Astrocyte (in vitro differentiated cells and primary cell): Measurements from ENCODE around the gene ASB10. TPM values are rescaled to one million over a fixed set of nuclear protein-coding genes. Genes with fewer than 3 reads are reported as not detected.
A peak's percentile ranks its signal among the peaks of the same experiment; 100 is the strongest.

ENCODE experiments used
- DNase-seq: peaks from one replicate; pipeline ENCODE4 v3.0.0-alpha.2; 2010; ENCODE audit warnings: low read depth
- FAIRE-seq: peaks from 2 replicates; lab custom pipeline; 2011; peaks lifted over from hg19 to GRCh38; lab: Jason Lieb, UNC
- H2AFZ ChIP-seq: 2 replicates; pipeline ENCODE4 v1.6.0; 2012; ENCODE audit warnings: low read depth, low read length, inconsistent platforms
- H3K27ac ChIP-seq: 2 replicates; pipeline ENCODE4 v1.5.1; 2011; ENCODE audit warnings: low read depth, low read length, inconsistent platforms
- H3K27me3 ChIP-seq: 2 replicates; pipeline ENCODE4 v1.6.0; 2011; ENCODE audit warnings: low read length, inconsistent platforms; ENCODE audit not compliant: insufficient read depth
- H3K36me3 ChIP-seq: 2 replicates; pipeline ENCODE4 v1.5.1; 2011; ENCODE audit warnings: low read length, inconsistent platforms; ENCODE audit not compliant: insufficient read depth
- H3K4me1 ChIP-seq: 2 replicates; pipeline ENCODE4 v1.5.1; 2011; ENCODE audit warnings: low read length, inconsistent platforms; ENCODE audit not compliant: insufficient read depth
- H3K4me2 ChIP-seq: 2 replicates; pipeline ENCODE4 v1.6.0; 2012; ENCODE audit warnings: low read length, inconsistent platforms
- H3K4me3 ChIP-seq: 2 replicates; pipeline ENCODE4 v1.5.1; 2011; ENCODE audit warnings: low read depth, mild to moderate bottlenecking, low read length, inconsistent platforms; ENCODE audit not compliant: insufficient read depth
- H3K79me2 ChIP-seq: 2 replicates; pipeline ENCODE4 v1.6.0; 2012; ENCODE audit warnings: mild to moderate bottlenecking, low read length, inconsistent platforms; ENCODE audit not compliant: insufficient read depth
- H3K9ac ChIP-seq: 2 replicates; pipeline ENCODE4 v1.6.0; 2012; ENCODE audit warnings: mild to moderate bottlenecking, low read length, inconsistent platforms
- H3K9me3 ChIP-seq: 2 replicates; pipeline ENCODE4 v1.5.1; 2012; ENCODE audit warnings: low read depth, mild to moderate bottlenecking, low read length, inconsistent platforms; ENCODE audit not compliant: insufficient read depth
- H4K20me1 ChIP-seq: 2 replicates; pipeline ENCODE4 v1.6.0; 2012; ENCODE audit warnings: low read length, inconsistent platforms; ENCODE audit not compliant: insufficient read depth
- H3K27ac Mint-ChIP-seq: one replicate; pipeline ENCODE4 v1.8.0; 2021; ENCODE audit warnings: mild to moderate bottlenecking, mixed read lengths; ENCODE audit not compliant: unreplicated experiment
- H3K27me3 Mint-ChIP-seq: one replicate; pipeline ENCODE4 v1.8.0; 2021; ENCODE audit warnings: low read depth, mixed read lengths; ENCODE audit not compliant: unreplicated experiment
- H3K36me3 Mint-ChIP-seq: one replicate; pipeline ENCODE4 v1.8.0; 2021; ENCODE audit warnings: low read depth, mixed read lengths; ENCODE audit not compliant: unreplicated experiment
- H3K4me1 Mint-ChIP-seq: one replicate; pipeline ENCODE4 v1.8.0; 2021; ENCODE audit warnings: low read depth, mixed read lengths; ENCODE audit not compliant: unreplicated experiment
- H3K4me3 Mint-ChIP-seq: one replicate; pipeline ENCODE4 v1.8.0; 2021; ENCODE audit warnings: mild to moderate bottlenecking, moderate library complexity, mixed read lengths; ENCODE audit not compliant: unreplicated experiment
- H3K9me3 Mint-ChIP-seq: one replicate; pipeline ENCODE4 v1.8.0; 2021; ENCODE audit warnings: mild to moderate bottlenecking, mixed read lengths; ENCODE audit not compliant: unreplicated experiment
- EZH2 ChIP-seq: IDR thresholded peaks from 2 replicates; pipeline ENCODE4 v1.6.1; 2012; ENCODE audit warnings: mild to moderate bottlenecking, low read length, inconsistent platforms; ENCODE audit not compliant: insufficient read depth
- total RNA-seq: library from RNA; stranded (reverse); gene quantifications from 2 replicates; pipeline ENCODE4 v1.2.1, GENCODE V29; 2021
- TF ChIP-seq, protein P1 (sequence below): IDR thresholded peaks from 2 replicates; pipeline ENCODE4 v1.5.1; 2011; ENCODE audit warnings: low read depth, mild to moderate bottlenecking, inconsistent platforms, low read length, moderate library complexity; ENCODE audit not compliant: insufficient read depth

The ASB10 gene
- total RNA-seq, 1 donor from 2014 or later = not detected

DNA sequence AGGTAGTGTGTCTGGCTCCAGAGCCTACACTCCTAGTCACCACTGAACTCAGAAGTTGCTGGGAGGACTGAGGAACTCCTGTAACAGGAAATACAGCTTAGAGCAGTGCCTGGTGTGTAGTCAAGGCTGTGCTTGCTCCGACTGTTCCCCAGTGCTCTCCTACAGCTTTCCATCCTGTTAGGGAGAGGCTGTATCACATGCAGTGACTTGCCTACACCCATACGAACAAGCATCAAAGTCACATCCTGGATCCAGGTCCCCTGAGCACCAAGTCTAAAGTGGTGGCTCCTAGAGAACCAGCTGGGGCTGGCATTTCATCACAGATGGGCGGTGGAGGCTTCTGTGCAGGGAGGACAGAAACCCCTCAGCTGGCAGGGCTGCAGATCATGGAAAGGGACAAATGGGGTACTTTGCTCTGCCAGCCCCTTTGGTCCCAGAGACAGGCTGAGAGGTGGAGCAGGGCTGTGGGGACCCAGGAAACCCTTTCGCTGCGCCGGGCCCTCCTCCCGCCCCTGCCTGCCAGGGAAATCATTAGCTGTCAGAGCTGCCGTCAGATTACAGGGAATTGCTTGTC lies 7.7 kb downstream of the ASB10 start:
- Histone ChIP-seq H3K4me2 (no peak overlapping the region), H3K27ac (no peak overlapping the region), H3K4me3 (no peak overlapping the region), H3K36me3 (no peaks in the 10 kb centered on the region), H3K79me2 (no peaks in the 10 kb centered on the region), H2AFZ (no peak overlapping the region), H3K27me3 (peaks cover 20% of the 10 kb centered on the region), H3K9ac (no peak overlapping the region), H4K20me1 (no peaks in the 10 kb centered on the region), H3K9me3 (no peaks in the 10 kb centered on the region), H3K4me1 (no peaks in the 10 kb centered on the region)
- TF ChIP-seq EZH2 = no peak
- TF ChIP-seq, protein P1, sequence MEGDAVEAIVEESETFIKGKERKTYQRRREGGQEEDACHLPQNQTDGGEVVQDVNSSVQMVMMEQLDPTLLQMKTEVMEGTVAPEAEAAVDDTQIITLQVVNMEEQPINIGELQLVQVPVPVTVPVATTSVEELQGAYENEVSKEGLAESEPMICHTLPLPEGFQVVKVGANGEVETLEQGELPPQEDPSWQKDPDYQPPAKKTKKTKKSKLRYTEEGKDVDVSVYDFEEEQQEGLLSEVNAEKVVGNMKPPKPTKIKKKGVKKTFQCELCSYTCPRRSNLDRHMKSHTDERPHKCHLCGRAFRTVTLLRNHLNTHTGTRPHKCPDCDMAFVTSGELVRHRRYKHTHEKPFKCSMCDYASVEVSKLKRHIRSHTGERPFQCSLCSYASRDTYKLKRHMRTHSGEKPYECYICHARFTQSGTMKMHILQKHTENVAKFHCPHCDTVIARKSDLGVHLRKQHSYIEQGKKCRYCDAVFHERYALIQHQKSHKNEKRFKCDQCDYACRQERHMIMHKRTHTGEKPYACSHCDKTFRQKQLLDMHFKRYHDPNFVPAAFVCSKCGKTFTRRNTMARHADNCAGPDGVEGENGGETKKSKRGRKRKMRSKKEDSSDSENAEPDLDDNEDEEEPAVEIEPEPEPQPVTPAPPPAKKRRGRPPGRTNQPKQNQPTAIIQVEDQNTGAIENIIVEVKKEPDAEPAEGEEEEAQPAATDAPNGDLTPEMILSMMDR = no peak
- no peak overlapping the region for H3K27ac Mint-ChIP-seq
- FAIRE-seq = no peak
- no peaks in the 10 kb centered on the region for H3K4me1 Mint-ChIP-seq
- peaks cover 5% of the 10 kb centered on the region for H3K9me3 Mint-ChIP-seq
- H3K27me3 Mint-ChIP-seq = peaks cover 73% of the 10 kb centered on the region
- DNase-seq = no peak
- H3K4me3 Mint-ChIP-seq = no peak overlapping the region
- no peaks in the 10 kb centered on the region for H3K36me3 Mint-ChIP-seq

DNA sequence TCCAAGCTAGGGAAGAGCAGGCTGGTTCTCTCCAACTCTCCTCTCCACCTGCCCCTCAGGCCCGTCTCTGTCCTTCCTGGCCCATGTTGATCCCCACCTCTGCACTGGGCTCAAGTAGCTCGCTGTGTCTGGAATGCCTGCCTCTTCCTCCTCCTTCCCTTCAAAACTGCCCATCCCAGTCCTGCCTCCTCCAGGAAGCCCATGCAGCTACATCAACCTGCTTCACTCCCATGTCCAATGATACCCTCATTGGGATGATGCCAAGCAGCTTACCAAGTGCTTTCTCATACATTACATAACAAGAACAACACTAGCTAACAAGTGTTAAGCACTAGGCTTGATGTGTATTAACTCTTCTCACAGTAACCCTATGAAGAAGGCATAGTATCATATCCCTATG lies 8.2 kb downstream of the ASB10 start:
- FAIRE-seq = no peak
- Histone ChIP-seq H3K4me3 (no peak overlapping the region), H3K4me1 (no peaks in the 10 kb centered on the region), H3K9me3 (no peaks in the 10 kb centered on the region), H4K20me1 (no peaks in the 10 kb centered on the region), H3K27me3 (peaks cover 20% of the 10 kb centered on the region), H3K4me2 (no peak overlapping the region), H3K79me2 (no peaks in the 10 kb centered on the region), H2AFZ (no peak overlapping the region), H3K9ac (no peak overlapping the region), H3K36me3 (no peaks in the 10 kb centered on the region), H3K27ac (no peak overlapping the region)
- Mint-ChIP-seq H3K27ac (peak overlapping the region; percentile 3), H3K36me3 (no peaks in the 10 kb centered on the region), H3K4me3 (no peak overlapping the region), H3K27me3 (peaks cover 74% of the 10 kb centered on the region), H3K9me3 (peaks cover 5% of the 10 kb centered on the region), H3K4me1 (no peaks in the 10 kb centered on the region)
- TF ChIP-seq, protein P1 = no peak
- no peak for TF ChIP-seq EZH2
- no peak for DNase-seq

DNA sequence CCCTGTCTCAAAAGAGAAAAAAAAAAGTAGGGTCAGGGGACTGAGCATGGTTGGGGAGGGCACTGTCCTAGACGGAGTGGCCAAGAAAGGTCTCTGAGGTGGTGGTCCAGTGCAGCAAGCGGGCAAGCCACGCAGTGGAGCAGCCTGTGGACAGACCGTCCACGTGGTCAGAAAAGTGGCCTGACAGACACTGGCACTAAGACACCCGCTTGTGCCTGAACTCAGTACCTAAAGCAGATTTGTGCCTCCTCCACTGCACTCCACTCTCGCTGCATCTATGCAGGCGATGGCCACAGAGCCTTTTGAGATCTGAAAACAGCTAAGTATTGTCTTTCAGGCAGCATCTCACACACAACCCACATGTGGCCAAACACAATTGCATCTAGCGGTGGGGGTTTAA lies 8.8 kb downstream of the ASB10 start:
- Mint-ChIP-seq H3K4me1 (no peaks in the 10 kb centered on the region), H3K9me3 (peaks cover 5% of the 10 kb centered on the region), H3K27ac (no peak overlapping the region), H3K4me3 (no peak overlapping the region), H3K36me3 (no peaks in the 10 kb centered on the region), H3K27me3 (peaks cover 80% of the 10 kb centered on the region)
- H3K4me1 ChIP-seq = no peaks in the 10 kb centered on the region
- no peak overlapping the region for H2AFZ ChIP-seq
- H3K9ac ChIP-seq = no peak overlapping the region
- TF ChIP-seq, protein P1 = no peak
- peaks cover 24% of the 10 kb centered on the region for H3K27me3 ChIP-seq
- no peaks in the 10 kb centered on the region for H3K79me2 ChIP-seq
- no peaks in the 10 kb centered on the region for H3K36me3 ChIP-seq
- FAIRE-seq (no peak), DNase-seq (no peak)
- no peaks in the 10 kb centered on the region for H3K9me3 ChIP-seq
- no peaks in the 10 kb centered on the region for H4K20me1 ChIP-seq
- H3K4me3 ChIP-seq = no peak overlapping the region
- H3K27ac ChIP-seq = no peak overlapping the region
- H3K4me2 ChIP-seq = no peak overlapping the region
